Pancreas (tissue), 10 donors: ENCODE results near the gene RND1. TPM values are rescaled to one million over a fixed set of nuclear protein-coding genes. Genes with fewer than 3 reads are reported as not detected.
"Not testable (repeated sequence)": the region's sequence is repeated elsewhere in the genome, so short reads cannot be mapped to it uniquely, and the experiment has no call there.

Experiments
- ATAC-seq, 4 donors: fragments of 200-7000 bp; cut with Tn5 transposase; one replicate each; pipeline versions ENCODE4 v1.8.0 to v1.9.1; 2020; ENCODE audit warnings: mild to moderate bottlenecking in 4 of 4, moderate library complexity in 4 of 4
- DNase-seq, 6 donors: peaks; one replicate each; pipeline ENCODE4 v3.0.0-alpha.2; 2020
- FAIRE-seq: peaks from 2 replicates; lab custom pipeline; 2012; peaks lifted over from hg19 to GRCh38; lab: Jason Lieb, UNC
- H3K27ac ChIP-seq, 4 donors: fragments of 200-600 bp; sonication (generic); 1 replicate in 3 of 4; 2 replicates in 1 of 4; pipeline versions ENCODE4 v1.5.0 to v1.8.0; 2020
- H3K27me3 ChIP-seq, 4 donors: fragments of 200-600 bp; one replicate each; pipeline ENCODE4 v1.8.0; 2021
- H3K36me3 ChIP-seq, 3 donors: fragments of 200-600 bp; sonication (generic) in 1 of 3; one replicate each; pipeline versions ENCODE4 v1.5.0 to v1.8.0; 2020 to 2021
- H3K4me1 ChIP-seq, 3 donors: fragments of 200-600 bp; one replicate each; pipeline ENCODE4 v1.8.0; 2021
- H3K4me3 ChIP-seq, 4 donors: fragments of 200-600 bp; sonication (generic) in 2 of 4; one replicate each; pipeline versions ENCODE4 v1.5.0 to v1.8.0; 2020 to 2021
- H3K9me3 ChIP-seq, 4 donors: fragments of 200-600 bp; one replicate each; pipeline ENCODE4 v1.8.0; 2021
- CTCF ChIP-seq, 4 donors: fragments of 200-600 bp; sonication (generic) in 3 of 4; IDR thresholded peaks; one replicate each; pipeline versions ENCODE4 v1.5.0 to v1.8.0; 2021; ENCODE audit warnings: antibody characterized with exemption in 4 of 4
- WGBS, 2 donors: extraction: QIAGEN DNeasy Blood & Tissue Kit; methylation state at CpG; one replicate each; pipeline ENCODE4 v1.1.7; 2013; 5-methylcytosine and 5-hydroxymethylcytosine counted together
- intact Hi-C, 3 donors: fragments of 100-400 bp; cut with DNase I; formaldehyde crosslinking; loops; one replicate each; pipeline versions ENCODE4 v1.11.1 to v1.14.2; 2022
- polyA plus RNA-seq, 2 donors: library from polyadenylated mRNA; stranded (reverse); fragments of 200-250 nt; gene quantifications; one replicate each; pipeline ENCODE4 v1.2.3, GENCODE V29; 2013
- total RNA-seq, 6 donors: library from RNA; stranded (reverse); fragmentation: NEBNext Ultra II Directional in 4 of 6; extraction: Animal tissue kit (Norgen Biotek cat#: 25700) in 4 of 6; gene quantifications; one replicate each; pipeline versions ENCODE4 v1.2.1 to v1.2.4, GENCODE V29; 2021 to 2023
- donor health status: healthy with polysubstance abuse.
- donor health status: DM: no; HTN: no; CAD: no; lungs with moderate emphysema.
- donor health status: DM: no; HTN: no; CAD: no.
- donor health status: control.
- donor health status: control.
- donor health status: Bipolar disorder and iron deficiency.
- donor health status: DM: yes; HTN: yes; CAD: no.
- donor health status: DM: no; HTN: no; CAD: no.
- donor health status: DM: no; HTN: no; CAD: no.
- donor health status: DM: yes; HTN: yes; CAD: no.

The RND1 gene
- total and polyA plus RNA-seq, 8 donors, result 0.74 to 6.3 (median 2.1) TPM

GRCh38 chr12:48857278-48857994 lies 8.2 kb downstream of the RND1 start:
- DNase-seq (no peak), FAIRE-seq (no peak), ATAC-seq (no peak)
- Histone ChIP-seq H3K27me3 (no peaks in the 10 kb centered on the region), H3K27ac (no peak overlapping the region), H3K36me3 (no peaks in the 10 kb centered on the region), H3K4me3 (no peak overlapping the region), H3K4me1 (peaks cover 0 to 5% (median 0%) of the 10 kb centered on the region in 3 donors), H3K9me3 (no peaks in the 10 kb centered on the region)
- TF ChIP-seq CTCF (IDR thresholded peaks at IDR 0.05), result no peak
- intact Hi-C loops, result loop anchor here in 1 of 3 donors (5.0 kb wide), 2 partner anchors 35 to 80 kb away; no protein-coding TSS in a partner anchor
- WGBS, 2 donors, result 83 to 88% methylated on average over 12 to 13 of the region's 13 CpGs

GRCh38 chr12:48856379-48856778 lies 9.3 kb downstream of the RND1 start:
- ATAC-seq, result no peak
- no peaks in the 10 kb centered on the region for H3K27me3 ChIP-seq
- no peak overlapping the region for H3K4me3 ChIP-seq
- DNase-seq, result no peak
- peaks cover 0 to 5% (median 0%) of the 10 kb centered on the region in 3 donors for H3K4me1 ChIP-seq
- intact Hi-C loops, result loop anchor here in 1 of 3 donors (5.0 kb wide), 2 partner anchors 36 to 81 kb away; no protein-coding TSS in a partner anchor
- no peak for TF ChIP-seq CTCF (IDR thresholded peaks at IDR 0.05)
- FAIRE-seq, result no peak
- H3K27ac ChIP-seq, result no peak overlapping the region
- no peaks in the 10 kb centered on the region for H3K36me3 ChIP-seq
- 45 to 60% methylated on average over 2 of the region's 2 CpGs for WGBS, 2 donors
- no peaks in the 10 kb centered on the region for H3K9me3 ChIP-seq

- H3K36me3 ChIP-seq, H3K27me3 ChIP-seq, FAIRE-seq, H3K9me3 ChIP-seq, DNase-seq, H3K4me3 ChIP-seq, H3K27ac ChIP-seq, ATAC-seq: not testable (repeated sequence)
- H3K4me1 ChIP-seq, result peaks cover 10 to 15% (median 10%) of the 10 kb centered on the region in 3 donors
- WGBS, 2 donors, result 65 to 71% methylated on average over 10 of the region's 10 CpGs
- intact Hi-C loops, result loop anchor here in 2 of 3 donors (5.0 kb wide), 2 partner anchors 37 to 82 kb away; no protein-coding TSS in a partner anchor
Measured at GRCh38 chr12:48854932-48855331, 10.7 kb downstream of the RND1 start.

GRCh38 chr12:48854488-48854887 lies 11.2 kb downstream of the RND1 start:
- FAIRE-seq (no peak), DNase-seq (no peak), ATAC-seq (no peak)
- Histone ChIP-seq H3K9me3 (no peaks in the 10 kb centered on the region), H3K27me3 (no peaks in the 10 kb centered on the region), H3K27ac (no peak overlapping the region), H3K4me3 (no peak overlapping the region), H3K36me3 (no peaks in the 10 kb centered on the region), H3K4me1 (peaks cover 10 to 15% (median 10%) of the 10 kb centered on the region in 3 donors)
- intact Hi-C loops, result loop anchor here in 1 of 3 donors (5.0 kb wide), 2 partner anchors 38 to 83 kb away; no protein-coding TSS in a partner anchor
- TF ChIP-seq CTCF (IDR thresholded peaks at IDR 0.05), result no peak
- 80% methylated on average over 4 of the region's 4 CpGs for WGBS, 2 donors

- Histone ChIP-seq H3K4me3 (peak overlapping the region in 2 of 4 donors; percentile 88 to 95), H3K9me3 (no peaks in the 10 kb centered on the region), H3K27me3 (no peaks in the 10 kb centered on the region), H3K36me3 (no peaks in the 10 kb centered on the region), H3K4me1 (peaks cover 10 to 15% (median 10%) of the 10 kb centered on the region in 3 donors), H3K27ac (peak overlapping the region in 3 of 4 donors; percentile 5 to 82 (median 69))
- peak; percentile 54 to 86 (median 82) for TF ChIP-seq CTCF (IDR thresholded peaks at IDR 0.05)
- ATAC-seq (peak; percentile 67 to 89 (median 78)), DNase-seq (peak; percentile 72 to 92 (median 82)), FAIRE-seq (no peak)
- intact Hi-C loops, result loop anchor here in 1 of 3 donors (5.0 kb wide), 2 partner anchors 39 to 84 kb away; no protein-coding TSS in a partner anchor
- 0 to 1% methylated on average over 11 of the region's 11 CpGs for WGBS, 2 donors
Measured at GRCh38 chr12:48852734-48853688, 12.7 kb downstream of the RND1 start.
